Thymus (tissue), 11 donors: Measurements from ENCODE around the gene KCNC4. TPM values are rescaled to one million over a fixed set of nuclear protein-coding genes. Genes with fewer than 3 reads are reported as not detected.

Experiments used
- DNase-seq, 9 donors: peaks; one replicate each; pipeline ENCODE4 v3.0.0-alpha.2; 2013; ENCODE audit warnings: low spot score in 9 of 9, low read depth in 6 of 9, missing footprints in 1 of 9
- H3K27ac ChIP-seq, 2 donors: one replicate each; pipeline ENCODE4 v1.5.1; 2013; ENCODE audit warnings: control low read depth in 1 of 2, low read depth in 1 of 2, low read length in 1 of 2, mild to moderate bottlenecking in 1 of 2, moderate library complexity in 1 of 2
- H3K27me3 ChIP-seq, 2 donors: one replicate each; pipeline ENCODE4 v1.5.1; 2013; ENCODE audit warnings: low read length in 1 of 2; ENCODE audit not compliant: control insufficient read depth in 2 of 2, insufficient read depth in 1 of 2
- H3K36me3 ChIP-seq, 2 donors: one replicate each; pipeline ENCODE4 v1.5.1; 2013; ENCODE audit warnings: low read length in 1 of 2, mild to moderate bottlenecking in 1 of 2, moderate library complexity in 1 of 2; ENCODE audit not compliant: control insufficient read depth in 2 of 2, insufficient read depth in 2 of 2
- H3K4me1 ChIP-seq, 2 donors: one replicate each; pipeline ENCODE4 v1.5.1; 2013; ENCODE audit warnings: low read length in 2 of 2; ENCODE audit not compliant: control insufficient read depth in 2 of 2, insufficient read depth in 2 of 2
- H3K4me3 ChIP-seq, 2 donors: one replicate each; pipeline ENCODE4 v1.5.1; 2013; ENCODE audit warnings: low read length in 2 of 2, control low read depth in 1 of 2, mild to moderate bottlenecking in 1 of 2
- H3K9me3 ChIP-seq, 2 donors: one replicate each; pipeline ENCODE4 v1.5.1; 2013; ENCODE audit warnings: low read length in 1 of 2, mild to moderate bottlenecking in 1 of 2; ENCODE audit not compliant: control insufficient read depth in 2 of 2, insufficient read depth in 1 of 2
- WGBS: extraction: QIAGEN DNeasy Blood & Tissue Kit; methylation state at CpG from one replicate; pipeline ENCODE4 v1.1.7; 2013; 5-methylcytosine and 5-hydroxymethylcytosine counted together
- polyA plus RNA-seq: library from polyadenylated mRNA; stranded (reverse); fragments of 200-250 nt; gene quantifications from one replicate; pipeline ENCODE4 v1.2.3, GENCODE V29; 2013
- total RNA-seq: library from RNA; stranded (reverse); fragments of 120-200 nt; gene quantifications from one replicate; pipeline ENCODE4 v1.2.4, GENCODE V29; 2013
- donor health status: healthy.

KCNC4 gene
- total and polyA plus RNA-seq, 2 donors = 3.0 to 4.0 TPM

GRCh38 chr1:110213143-110213540, 3.0 kb downstream of the KCNC4 start:
- no peaks in the 10 kb centered on the region for H3K9me3 ChIP-seq
- H3K36me3 ChIP-seq = peaks cover 0 to 2% of the 10 kb centered on the region in 2 donors
- DNase-seq = no peak
- peaks cover 16 to 49% of the 10 kb centered on the region in 2 donors for H3K27me3 ChIP-seq
- H3K4me1 ChIP-seq = peaks cover 13 to 30% of the 10 kb centered on the region in 2 donors
- no peak overlapping the region for H3K27ac ChIP-seq
- WGBS = 97% methylated on average over 2 of the region's 2 CpGs
- no peak overlapping the region for H3K4me3 ChIP-seq

GRCh38 chr1:110214454-110215404, 4.6 kb downstream of the KCNC4 start:
- no peak overlapping the region for H3K27ac ChIP-seq
- DNase-seq = no peak
- H3K27me3 ChIP-seq = peaks cover 16 to 47% of the 10 kb centered on the region in 2 donors
- no peaks in the 10 kb centered on the region for H3K9me3 ChIP-seq
- peaks cover 0 to 2% of the 10 kb centered on the region in 2 donors for H3K36me3 ChIP-seq
- peaks cover 7 to 21% of the 10 kb centered on the region in 2 donors for H3K4me1 ChIP-seq
- H3K4me3 ChIP-seq = no peak overlapping the region
- 95% methylated on average over 16 of the region's 16 CpGs for WGBS

GRCh38 chr1:110215621-110216515, 5.8 kb downstream of the KCNC4 start:
- H3K4me1 ChIP-seq = peaks cover 7 to 19% of the 10 kb centered on the region in 2 donors
- DNase-seq = no peak

GRCh38 chr1:110216844-110217444, 6.8 kb downstream of the KCNC4 start:
- peaks cover 1 to 31% of the 10 kb centered on the region in 2 donors for H3K27me3 ChIP-seq
- H3K4me3 ChIP-seq = no peak overlapping the region
- 96% methylated on average over 6 of the region's 6 CpGs for WGBS
- H3K9me3 ChIP-seq = no peaks in the 10 kb centered on the region
- no peak for DNase-seq
- peaks cover 0 to 2% of the 10 kb centered on the region in 2 donors for H3K36me3 ChIP-seq
- H3K27ac ChIP-seq = no peak overlapping the region
- peaks cover 3 to 9% of the 10 kb centered on the region in 2 donors for H3K4me1 ChIP-seq

More at GRCh38 chr1:110215621-110216515, 5.8 kb downstream of the KCNC4 start:
- 95% methylated on average over 7 of the region's 7 CpGs for WGBS
- peaks cover 0 to 2% of the 10 kb centered on the region in 2 donors for H3K36me3 ChIP-seq
- H3K27ac ChIP-seq = no peak overlapping the region
- H3K9me3 ChIP-seq = no peaks in the 10 kb centered on the region
- H3K27me3 ChIP-seq = peaks cover 12 to 42% of the 10 kb centered on the region in 2 donors
- no peak overlapping the region for H3K4me3 ChIP-seq

GRCh38 chr1:110218137-110218536, 8.0 kb downstream of the KCNC4 start:
- H3K36me3 ChIP-seq = peaks cover 2 to 3% of the 10 kb centered on the region in 2 donors
- 97% methylated on average over 5 of the region's 5 CpGs for WGBS

GRCh38 chr1:110218739-110219138, 8.6 kb downstream of the KCNC4 start:
- 91% methylated on average over 4 of the region's 4 CpGs for WGBS
- no peak for DNase-seq
- no peak overlapping the region for H3K4me3 ChIP-seq
- H3K27me3 ChIP-seq = peaks cover 0 to 13% of the 10 kb centered on the region in 2 donors
- H3K9me3 ChIP-seq = no peaks in the 10 kb centered on the region
- H3K27ac ChIP-seq = no peak overlapping the region
- H3K4me1 ChIP-seq = no peaks in the 10 kb centered on the region
- peaks cover 2 to 3% of the 10 kb centered on the region in 2 donors for H3K36me3 ChIP-seq

More at GRCh38 chr1:110218137-110218536, 8.0 kb downstream of the KCNC4 start:
- H3K27me3 ChIP-seq = peaks cover 0 to 19% of the 10 kb centered on the region in 2 donors
- no peaks in the 10 kb centered on the region for H3K9me3 ChIP-seq
- H3K4me1 ChIP-seq = no peaks in the 10 kb centered on the region
- H3K27ac ChIP-seq = no peak overlapping the region
- no peak overlapping the region for H3K4me3 ChIP-seq
- no peak for DNase-seq

- Histone ChIP-seq H3K36me3 (peaks cover 2 to 3% of the 10 kb centered on the region in 2 donors), H3K27ac (no peak overlapping the region), H3K4me1 (no peaks in the 10 kb centered on the region), H3K4me3 (no peak overlapping the region), H3K27me3 (peaks cover 0 to 1% of the 10 kb centered on the region in 2 donors), H3K9me3 (no peaks in the 10 kb centered on the region)
- DNase-seq = no peak
- 88% methylated on average over 5 of the region's 5 CpGs for WGBS
Measured at GRCh38 chr1:110220324-110220723, 10.2 kb downstream of the KCNC4 start.

GRCh38 chr1:110221119-110221518, 11.0 kb downstream of the KCNC4 start:
- Histone ChIP-seq H3K27me3 (no peaks in the 10 kb centered on the region), H3K36me3 (peaks cover 2 to 3% of the 10 kb centered on the region in 2 donors), H3K9me3 (no peaks in the 10 kb centered on the region), H3K4me3 (no peak overlapping the region), H3K4me1 (no peaks in the 10 kb centered on the region), H3K27ac (no peak overlapping the region)
- no peak for DNase-seq
- 97% methylated on average over 4 of the region's 4 CpGs for WGBS
